Keratinocyte (primary cell): ENCODE measurements around the gene LHX5. TPM values are rescaled to one million over a fixed set of nuclear protein-coding genes. Genes with fewer than 3 reads are reported as not detected.

ENCODE experiments used
- DNase-seq: peaks from one replicate; pipeline ENCODE4 v3.0.0-alpha.2; 2011; ENCODE audit warnings: low read depth, missing footprints, low spot score
- FAIRE-seq: peaks from 2 replicates; lab custom pipeline; 2011; peaks lifted over from hg19 to GRCh38; lab: Jason Lieb, UNC
- H2AFZ ChIP-seq: 2 replicates; pipeline ENCODE4 v1.6.0; 2012; ENCODE audit warnings: low read length, control low read depth, inconsistent platforms; ENCODE audit not compliant: control insufficient read depth
- H3K27ac ChIP-seq: 2 replicates; pipeline ENCODE4 v1.5.1; 2011; ENCODE audit warnings: low read length; ENCODE audit not compliant: control insufficient read depth, insufficient read depth
- H3K27me3 ChIP-seq: 3 replicates; pipeline ENCODE4 v1.6.0; 2011; ENCODE audit warnings: low read length; ENCODE audit not compliant: control insufficient read depth, insufficient read depth; ENCODE audit errors: extremely low read depth
- H3K36me3 ChIP-seq, 2 experiments: 2 replicates in 1 of 2; 3 replicates in 1 of 2; pipeline ENCODE4 v1.5.1; 2011; ENCODE audit warnings: low read length in 2 of 2, mild to moderate bottlenecking in 1 of 2; ENCODE audit not compliant: control insufficient read depth in 2 of 2, insufficient read depth in 2 of 2; ENCODE audit errors: extremely low read depth in 1 of 2
- H3K4me1 ChIP-seq: 3 replicates; pipeline ENCODE4 v1.5.1; 2011; ENCODE audit warnings: low read length; ENCODE audit not compliant: control insufficient read depth, insufficient read depth; ENCODE audit errors: extremely low read depth
- H3K4me2 ChIP-seq: 3 replicates; pipeline ENCODE4 v1.6.0; 2011; ENCODE audit warnings: low read depth, low read length; ENCODE audit not compliant: control insufficient read depth, insufficient read depth; ENCODE audit errors: extremely low read depth
- H3K4me3 ChIP-seq, 3 experiments: fragments of 200-600 bp in 1 of 3; sonication (generic) in 1 of 3; 2 replicates in 2 of 3; 3 replicates in 1 of 3; pipeline ENCODE4 v1.5.1; 2011 to 2016; ENCODE audit warnings: low read length in 3 of 3, mild to moderate bottlenecking in 3 of 3, control low read depth in 2 of 3, inconsistent platforms in 1 of 3, low read depth in 1 of 3, mixed read lengths in 1 of 3, mixed run types in 1 of 3, moderate library complexity in 1 of 3; ENCODE audit not compliant: control insufficient read depth in 2 of 3, insufficient read depth in 2 of 3; ENCODE audit errors: extremely low read depth in 1 of 3
- H3K79me2 ChIP-seq: 2 replicates; pipeline ENCODE4 v1.6.0; 2012; ENCODE audit warnings: low read length; ENCODE audit not compliant: control insufficient read depth, insufficient read depth
- H3K9ac ChIP-seq: 3 replicates; pipeline ENCODE4 v1.6.0; 2011; ENCODE audit warnings: low read length; ENCODE audit not compliant: control insufficient read depth, insufficient read depth; ENCODE audit errors: extremely low read depth
- H3K9me1 ChIP-seq: 3 replicates; pipeline ENCODE4 v1.6.0; 2011; ENCODE audit warnings: low read length; ENCODE audit not compliant: control insufficient read depth, insufficient read depth; ENCODE audit errors: extremely low read depth
- H3K9me3 ChIP-seq: 2 replicates; pipeline ENCODE4 v1.5.1; 2012; ENCODE audit warnings: low read depth, low read length; ENCODE audit not compliant: control insufficient read depth
- H4K20me1 ChIP-seq: 3 replicates; pipeline ENCODE4 v1.6.0; 2011; ENCODE audit warnings: low read length; ENCODE audit not compliant: control insufficient read depth, insufficient read depth; ENCODE audit errors: extremely low read depth
- CTCF ChIP-seq, 3 experiments: IDR thresholded peaks in 1 of 3; conservative IDR thresholded peaks in 1 of 3; optimal IDR thresholded peaks in 1 of 3; 2 replicates in 2 of 3; 3 replicates in 1 of 3; pipeline versions ENCODE3 to v1.5.1; 2011; ENCODE audit warnings: low read length in 3 of 3, mild to moderate bottlenecking in 3 of 3, moderate library complexity in 2 of 3, control low read depth in 1 of 3, inconsistent platforms in 1 of 3; ENCODE audit not compliant: insufficient read depth in 2 of 3; ENCODE audit errors: extremely low read depth in 1 of 3
- EZH2 ChIP-seq: IDR thresholded peaks from one replicate; pipeline ENCODE4 v1.6.1; 2012; ENCODE audit warnings: inconsistent platforms, mild to moderate bottlenecking, low read length, moderate library complexity
- dilution Hi-C: fragments of 300-500 bp; cut with MboI; formaldehyde crosslinking; loops from one replicate; pipeline ENCODE4 v1.7.0; 2020; ENCODE audit warnings: low sequenced_read_pairs; ENCODE audit not compliant: extremely low pct_ligation_motif_present
- polyA plus RNA-seq, 5 experiments: library from polyadenylated mRNA; depleted of rRNA in 3 of 5; stranded (reverse) in 3 of 5; stranded (forward) in 1 of 5; unstranded in 1 of 5; fragments of >200 nt; gene quantifications; 1 replicate in 1 of 5; 2 replicates in 3 of 5; 3 replicates in 1 of 5; pipeline versions ENCODE4 v1.2.1 to v1.2.3, GENCODE V29; 2011 to 2012; ENCODE audit warnings: missing spikeins in 2 of 5, low read depth in 1 of 5, low replicate concordance in 1 of 5

Gene LHX5
- polyA plus RNA-seq, 1 donor (not counting 4 experiments of a cell fraction or from before 2014, with no cell fraction given) = 0.04 TPM

GRCh38 chr12:113473400-113473799, 1.7 kb upstream of the LHX5 start:
- Histone ChIP-seq H3K4me2 (no peak overlapping the region), H2AFZ (no peak overlapping the region), H4K20me1 (no peaks in the 10 kb centered on the region), H3K79me2 (no peaks in the 10 kb centered on the region), H3K4me3 (no peak overlapping the region), H3K27ac (no peak overlapping the region), H3K36me3 (no peaks in the 10 kb centered on the region), H3K27me3 (peaks cover 97% of the 10 kb centered on the region), H3K9me1 (no peaks in the 10 kb centered on the region), H3K9me3 (no peaks in the 10 kb centered on the region), H3K9ac (no peak overlapping the region), H3K4me1 (no peaks in the 10 kb centered on the region)
- dilution Hi-C loops = no loop called here
- DNase-seq = no peak
- TF ChIP-seq CTCF (optimal IDR thresholded peaks at IDR 0.05 in 1 of 3, IDR thresholded peaks at IDR 0.05 in 1 of 3, conservative IDR thresholded peaks at IDR 0.05 in 1 of 3; ENCODE audit: extremely low read depth in 1 of 3, insufficient read depth in 2 of 3, low read length in 3 of 3) = no peak
- TF ChIP-seq EZH2 = peak; percentile 28
- FAIRE-seq = no peak

GRCh38 chr12:113472191-113473121, 785 bp upstream of the LHX5 start:
- FAIRE-seq = no peak
- dilution Hi-C loops = no loop called here
- H3K9me3 ChIP-seq = no peaks in the 10 kb centered on the region
- H3K79me2 ChIP-seq = no peaks in the 10 kb centered on the region
- peaks cover 97% of the 10 kb centered on the region for H3K27me3 ChIP-seq
- H3K36me3 ChIP-seq = no peaks in the 10 kb centered on the region
- no peak overlapping the region for H3K9ac ChIP-seq
- H2AFZ ChIP-seq = no peak overlapping the region
- H3K4me1 ChIP-seq = peaks cover 5% of the 10 kb centered on the region
- TF ChIP-seq EZH2 = peak; percentile 91
- TF ChIP-seq CTCF (optimal IDR thresholded peaks at IDR 0.05 in 1 of 3, IDR thresholded peaks at IDR 0.05 in 1 of 3, conservative IDR thresholded peaks at IDR 0.05 in 1 of 3; ENCODE audit: extremely low read depth in 1 of 3, insufficient read depth in 2 of 3, low read length in 3 of 3) = no peak
- H3K4me2 ChIP-seq = no peak overlapping the region
- no peaks in the 10 kb centered on the region for H4K20me1 ChIP-seq
- no peak for DNase-seq
- H3K27ac ChIP-seq = no peak overlapping the region
- H3K4me3 ChIP-seq = no peak overlapping the region
- H3K9me1 ChIP-seq = no peaks in the 10 kb centered on the region
